CD4-positive, alpha-beta T cell (primary cell): ENCODE results near the gene FOXN1. TPM values are rescaled to one million over a fixed set of nuclear protein-coding genes. Genes with fewer than 3 reads are reported as not detected.
"Not testable (repeated sequence)": the region's sequence is repeated elsewhere in the genome, so short reads cannot be mapped to it uniquely, and the experiment has no call there.

ENCODE experiments used
- ATAC-seq: fragments of 200-7000 bp; cut with Tn5 transposase; one replicate; pipeline ENCODE4 v1.10.0; 2022; ENCODE audit warnings: mild to moderate bottlenecking; ENCODE audit not compliant: poor library complexity
- CTCF ChIA-PET: fragments of 350-600 bp; sonication (Branson Sonifier 250); formaldehyde crosslinking; loops from one replicate; lab custom pipeline; 2021; ENCODE audit warnings: antibody characterized with exemption, inconsistent platforms; lab: Charles Lee
- POLR2A ChIA-PET: fragments of 350-600 bp; sonication (Branson Sonifier 250); formaldehyde crosslinking; loops from one replicate; lab custom pipeline; 2021; ENCODE audit warnings: antibody characterized with exemption, inconsistent platforms; lab: Charles Lee
- DNase-seq, 14 experiments: peaks; one replicate each; pipeline ENCODE4 v3.0.0-alpha.2; 2013 to 2020; ENCODE audit warnings: mixed read lengths in 2 of 14
- H3K27ac ChIP-seq, 2 donors: one replicate each; pipeline versions ENCODE4 v1.5.1 to v1.7.0; 2013; ENCODE audit warnings: low read length in 2 of 2, low read depth in 1 of 2, mild to moderate bottlenecking in 1 of 2
- H3K27me3 ChIP-seq, 2 experiments: 1 replicate in 1 of 2; 2 replicates in 1 of 2; pipeline versions ENCODE4 v1.6.1 to v1.7.0; 2013; ENCODE audit warnings: low read length in 2 of 2, control low read depth in 1 of 2, mild to moderate bottlenecking in 1 of 2, moderate library complexity in 1 of 2; ENCODE audit not compliant: insufficient read depth in 2 of 2, control insufficient read depth in 1 of 2
- H3K36me3 ChIP-seq: one replicate; pipeline ENCODE4 v1.6.1; 2013; ENCODE audit warnings: low read length, control low read depth; ENCODE audit not compliant: insufficient read depth
- H3K4me1 ChIP-seq: one replicate; pipeline ENCODE4 v1.6.1; 2013; ENCODE audit warnings: low read length, control low read depth; ENCODE audit not compliant: insufficient read depth
- H3K4me3 ChIP-seq: one replicate; pipeline ENCODE4 v1.5.1; 2013; ENCODE audit warnings: mild to moderate bottlenecking, low read length, moderate library complexity
- H3K9me3 ChIP-seq, 2 experiments: 1 replicate in 1 of 2; 2 replicates in 1 of 2; pipeline versions ENCODE4 v1.6.1 to v1.7.0; 2013; ENCODE audit warnings: low read length in 2 of 2, mild to moderate bottlenecking in 2 of 2, control low read depth in 1 of 2, moderate library complexity in 1 of 2; ENCODE audit not compliant: control insufficient read depth in 1 of 2, insufficient read depth in 1 of 2
- H3K27ac Mint-ChIP-seq: one replicate; pipeline ENCODE4 v1.8.0; 2020; ENCODE audit warnings: mixed read lengths
- H3K27me3 Mint-ChIP-seq: one replicate; pipeline ENCODE4 v1.8.0; 2021; ENCODE audit warnings: mixed read lengths
- H3K36me3 Mint-ChIP-seq: one replicate; pipeline ENCODE4 v1.8.0; 2021; ENCODE audit warnings: low read depth, mixed read lengths
- H3K4me1 Mint-ChIP-seq: one replicate; pipeline ENCODE4 v1.8.0; 2021; ENCODE audit warnings: low read depth, mixed read lengths
- H3K4me3 Mint-ChIP-seq: one replicate; pipeline ENCODE4 v1.8.0; 2020; ENCODE audit warnings: mild to moderate bottlenecking, mixed read lengths
- H3K9me3 Mint-ChIP-seq: one replicate; pipeline ENCODE4 v1.8.0; 2020; ENCODE audit warnings: mixed read lengths
- CTCF ChIP-seq: fragments of 200-600 bp; IDR thresholded peaks from one replicate; pipeline ENCODE4 v1.8.0; 2022; ENCODE audit warnings: antibody characterized with exemption, mild to moderate bottlenecking
- intact Hi-C, 2 experiments: fragments of 100-400 bp; cut with DNase I in 1 of 2; cut with micrococcal nuclease in 1 of 2; formaldehyde crosslinking; loops; one replicate each; pipeline versions ENCODE4 v1.15.1 to v1.9.0; 2023 to 2025; cut with DNase I, micrococcal nuclease
- polyA plus RNA-seq, 2 donors: library from polyadenylated mRNA; unstranded; fragments of 120-200 nt; gene quantifications; one replicate each; pipeline ENCODE4 v1.2.1, GENCODE V29; 2013
- total RNA-seq, 174 experiments: library from RNA in 2 of 174; stranded (reverse) in 2 of 174; gene quantifications; one replicate each; pipeline ENCODE4 v1.2.3 and lab custom pipeline; 2021 to 2026

The FOXN1 gene
- total RNA-seq (not detected), total RNA-seq (lab: John Stamatoyannopoulos, UW) (0 to 0.12 (median 0) reads per million in 172 experiments)
- polyA plus RNA-seq (2013, experiment 1 of 2): not detected
- not detected for polyA plus RNA-seq (2013, experiment 2 of 2)

GRCh38 chr17:28505986-28506665 is at the start of gene FOXN1:
Gene FOXN1, plus strand, starts transcription at chr17:28506348. Its CDS starts 17,622 bp downstream, at chr17:28523970.
- Mint-ChIP-seq H3K27me3 (peaks cover 31% of the 10 kb centered on the region), H3K36me3 (no peaks in the 10 kb centered on the region), H3K27ac (no peak within 1 kb of the TSS), H3K9me3 (no peaks in the 10 kb centered on the region), H3K4me3 (no peak within 1 kb of the TSS), H3K4me1 (no peaks in the 10 kb centered on the region)
- no peak for DNase-seq
- ChIA-PET CTCF (no interaction called here), POLR2A (no interaction called here)
- Histone ChIP-seq H3K27me3 (peaks cover 7 to 17% of the 10 kb centered on the region in 2 experiments), H3K27ac (no peak within 1 kb of the TSS), H3K9me3 (no peaks in the 10 kb centered on the region), H3K4me3 (no peak within 1 kb of the TSS), H3K4me1 (no peaks in the 10 kb centered on the region), H3K36me3 (no peaks in the 10 kb centered on the region)
- TF ChIP-seq CTCF: no peak
- intact Hi-C loops: no loop called here
- ATAC-seq: no peak

GRCh38 chr17:28457890-28458289 is 48.3 kb upstream of the FOXN1 start:
- ATAC-seq: no peak
- ChIA-PET POLR2A (no interaction called here), CTCF (no interaction called here)
- Mint-ChIP-seq H3K4me1 (no peaks in the 10 kb centered on the region), H3K27ac (no peak overlapping the region), H3K9me3 (no peaks in the 10 kb centered on the region), H3K27me3 (no peaks in the 10 kb centered on the region), H3K36me3 (no peaks in the 10 kb centered on the region), H3K4me3 (no peak overlapping the region)
- no peak overlapping the region for H3K4me3 ChIP-seq
- H3K27me3 ChIP-seq: no peaks in the 10 kb centered on the region
- intact Hi-C loops: no loop called here
- no peak for DNase-seq
- H3K9me3 ChIP-seq: no peaks in the 10 kb centered on the region
- TF ChIP-seq CTCF: no peak
- H3K36me3 ChIP-seq: no peaks in the 10 kb centered on the region
- no peak overlapping the region for H3K27ac ChIP-seq
- no peaks in the 10 kb centered on the region for H3K4me1 ChIP-seq

- H3K4me1 Mint-ChIP-seq, H3K4me1 ChIP-seq, H3K27me3 Mint-ChIP-seq, H3K4me3 Mint-ChIP-seq, H3K27ac Mint-ChIP-seq, CTCF ChIA-PET, H3K9me3 Mint-ChIP-seq, POLR2A ChIA-PET, H3K27me3 ChIP-seq, intact Hi-C loops, H3K9me3 ChIP-seq, DNase-seq, ATAC-seq, H3K27ac ChIP-seq, H3K4me3 ChIP-seq, H3K36me3 ChIP-seq, H3K36me3 Mint-ChIP-seq: not testable (repeated sequence)
Observed at GRCh38 chr17:28458881-28459280, 47.3 kb upstream of the FOXN1 start.

- H3K27ac Mint-ChIP-seq: no peak overlapping the region
- H3K4me3 Mint-ChIP-seq: no peak overlapping the region
- H3K9me3 Mint-ChIP-seq: no peaks in the 10 kb centered on the region
- Histone ChIP-seq H3K27me3 (no peaks in the 10 kb centered on the region), H3K4me1 (no peaks in the 10 kb centered on the region), H3K27ac (no peak overlapping the region), H3K4me3 (no peak overlapping the region), H3K9me3 (no peaks in the 10 kb centered on the region), H3K36me3 (no peaks in the 10 kb centered on the region)
- ChIA-PET CTCF (no interaction called here), POLR2A (no interaction called here)
- no peaks in the 10 kb centered on the region for H3K36me3 Mint-ChIP-seq
- H3K27me3 Mint-ChIP-seq: peaks cover 8% of the 10 kb centered on the region
- no peak for DNase-seq
- intact Hi-C loops: no loop called here
- no peak for TF ChIP-seq CTCF
- ATAC-seq: no peak
- no peaks in the 10 kb centered on the region for H3K4me1 Mint-ChIP-seq
Observed at GRCh38 chr17:28460901-28461300, 45.2 kb upstream of the FOXN1 start.
